ENCODE data around the gene SRGAP3.

SRGAP3 gene

GRCh38 chr3:9136746-9137465 lies 112.5 kb downstream of the SRGAP3 start:
- TF ChIP-seq ZBTB7A (IDR thresholded peaks at IDR 0.05; ENCODE audit: low read depth) (no peak), USF1 (IDR thresholded peaks at IDR 0.05) (no peak), NFIC (IDR thresholded peaks at IDR 0.05) (no peak), TEAD4 (IDR thresholded peaks at IDR 0.05) (no peak), YY1 (IDR thresholded peaks at IDR 0.05; ENCODE audit: low read depth) (no peak), FOXM1 (IDR thresholded peaks at IDR 0.05; ENCODE audit: borderline replicate concordance, low read depth) (no peak), EP300 (IDR thresholded peaks at IDR 0.05; ENCODE audit: borderline replicate concordance) (no peak), CEBPB (IDR thresholded peaks at IDR 0.05) (no peak), RAD21 (IDR thresholded peaks at IDR 0.05; ENCODE audit: low read depth) (no peak), EGR1 (IDR thresholded peaks at IDR 0.05) (no peak), CREB1 (IDR thresholded peaks at IDR 0.05; ENCODE audit: low read depth) (no peak), MAX (IDR thresholded peaks at IDR 0.05) (no peak), TCF12 (IDR thresholded peaks at IDR 0.05; ENCODE audit: low read depth) (no peak), TAF1 (IDR thresholded peaks at IDR 0.05; ENCODE audit: low read depth) (no peak)
- TF ChIP-seq, protein P1, sequence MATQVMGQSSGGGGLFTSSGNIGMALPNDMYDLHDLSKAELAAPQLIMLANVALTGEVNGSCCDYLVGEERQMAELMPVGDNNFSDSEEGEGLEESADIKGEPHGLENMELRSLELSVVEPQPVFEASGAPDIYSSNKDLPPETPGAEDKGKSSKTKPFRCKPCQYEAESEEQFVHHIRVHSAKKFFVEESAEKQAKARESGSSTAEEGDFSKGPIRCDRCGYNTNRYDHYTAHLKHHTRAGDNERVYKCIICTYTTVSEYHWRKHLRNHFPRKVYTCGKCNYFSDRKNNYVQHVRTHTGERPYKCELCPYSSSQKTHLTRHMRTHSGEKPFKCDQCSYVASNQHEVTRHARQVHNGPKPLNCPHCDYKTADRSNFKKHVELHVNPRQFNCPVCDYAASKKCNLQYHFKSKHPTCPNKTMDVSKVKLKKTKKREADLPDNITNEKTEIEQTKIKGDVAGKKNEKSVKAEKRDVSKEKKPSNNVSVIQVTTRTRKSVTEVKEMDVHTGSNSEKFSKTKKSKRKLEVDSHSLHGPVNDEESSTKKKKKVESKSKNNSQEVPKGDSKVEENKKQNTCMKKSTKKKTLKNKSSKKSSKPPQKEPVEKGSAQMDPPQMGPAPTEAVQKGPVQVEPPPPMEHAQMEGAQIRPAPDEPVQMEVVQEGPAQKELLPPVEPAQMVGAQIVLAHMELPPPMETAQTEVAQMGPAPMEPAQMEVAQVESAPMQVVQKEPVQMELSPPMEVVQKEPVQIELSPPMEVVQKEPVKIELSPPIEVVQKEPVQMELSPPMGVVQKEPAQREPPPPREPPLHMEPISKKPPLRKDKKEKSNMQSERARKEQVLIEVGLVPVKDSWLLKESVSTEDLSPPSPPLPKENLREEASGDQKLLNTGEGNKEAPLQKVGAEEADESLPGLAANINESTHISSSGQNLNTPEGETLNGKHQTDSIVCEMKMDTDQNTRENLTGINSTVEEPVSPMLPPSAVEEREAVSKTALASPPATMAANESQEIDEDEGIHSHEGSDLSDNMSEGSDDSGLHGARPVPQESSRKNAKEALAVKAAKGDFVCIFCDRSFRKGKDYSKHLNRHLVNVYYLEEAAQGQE (IDR thresholded peaks at IDR 0.05; ENCODE audit: low read depth) = no peak

- no peak for TF ChIP-seq NFIC (IDR thresholded peaks at IDR 0.05)
- no peak for TF ChIP-seq TAF1 (IDR thresholded peaks at IDR 0.05; ENCODE audit: low read depth)
- no peak for TF ChIP-seq RAD21 (IDR thresholded peaks at IDR 0.05; ENCODE audit: low read depth)
- TF ChIP-seq ZBTB7A (IDR thresholded peaks at IDR 0.05; ENCODE audit: low read depth) = no peak
- TF ChIP-seq TCF12 (IDR thresholded peaks at IDR 0.05; ENCODE audit: low read depth) = no peak
- TF ChIP-seq TEAD4 (IDR thresholded peaks at IDR 0.05) = no peak
- no peak for TF ChIP-seq USF1 (IDR thresholded peaks at IDR 0.05)
- no peak for TF ChIP-seq EGR1 (IDR thresholded peaks at IDR 0.05)
- no peak for TF ChIP-seq CREB1 (IDR thresholded peaks at IDR 0.05; ENCODE audit: low read depth)
These were observed 113.4 kb downstream of the SRGAP3 start for GRCh38 chr3:9135930-9136525.

GRCh38 chr3:9135526-9135925 lies 113.9 kb downstream of the SRGAP3 start:
- no peak for TF ChIP-seq MAX (IDR thresholded peaks at IDR 0.05)
- TF ChIP-seq ZBTB7A (IDR thresholded peaks at IDR 0.05; ENCODE audit: low read depth) = no peak
- TF ChIP-seq CEBPB (IDR thresholded peaks at IDR 0.05) = no peak
- TF ChIP-seq, protein P1 (IDR thresholded peaks at IDR 0.05; ENCODE audit: low read depth) = no peak
- no peak for TF ChIP-seq TCF12 (IDR thresholded peaks at IDR 0.05; ENCODE audit: low read depth)
- no peak for TF ChIP-seq EGR1 (IDR thresholded peaks at IDR 0.05)
- TF ChIP-seq USF1 (IDR thresholded peaks at IDR 0.05) = no peak
- no peak for TF ChIP-seq TEAD4 (IDR thresholded peaks at IDR 0.05)
- TF ChIP-seq EP300 (IDR thresholded peaks at IDR 0.05; ENCODE audit: borderline replicate concordance) = no peak
- TF ChIP-seq TAF1 (IDR thresholded peaks at IDR 0.05; ENCODE audit: low read depth) = no peak
- TF ChIP-seq YY1 (IDR thresholded peaks at IDR 0.05; ENCODE audit: low read depth) = no peak
- no peak for TF ChIP-seq FOXM1 (IDR thresholded peaks at IDR 0.05; ENCODE audit: borderline replicate concordance, low read depth)
- TF ChIP-seq RAD21 (IDR thresholded peaks at IDR 0.05; ENCODE audit: low read depth) = no peak
- TF ChIP-seq CREB1 (IDR thresholded peaks at IDR 0.05; ENCODE audit: low read depth) = no peak
- no peak for TF ChIP-seq NFIC (IDR thresholded peaks at IDR 0.05)

DNA sequence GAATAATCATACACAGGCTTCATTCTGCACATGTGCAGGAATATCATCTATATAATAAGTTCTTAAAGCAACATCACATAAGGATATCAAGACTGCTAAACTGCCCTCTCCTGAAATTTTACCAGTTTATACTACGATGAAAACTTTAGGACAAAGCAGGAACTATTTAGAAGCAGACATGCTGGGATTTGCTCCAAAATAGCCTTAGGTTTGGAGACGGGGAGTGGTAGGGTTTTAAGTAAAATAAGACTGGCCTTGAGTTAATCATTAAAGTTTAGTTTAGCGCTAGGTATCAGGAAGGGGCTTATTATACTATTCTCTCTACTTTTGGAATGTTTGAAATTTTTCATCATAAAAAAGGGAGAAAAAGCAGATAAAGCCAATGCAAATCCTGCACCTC lies 115.8 kb downstream of the SRGAP3 start:
- TF ChIP-seq TAF1 (IDR thresholded peaks at IDR 0.05; ENCODE audit: low read depth) (no peak), RAD21 (IDR thresholded peaks at IDR 0.05; ENCODE audit: low read depth) (no peak), EGR1 (IDR thresholded peaks at IDR 0.05) (no peak), ZBTB7A (IDR thresholded peaks at IDR 0.05; ENCODE audit: low read depth) (no peak), CEBPB (IDR thresholded peaks at IDR 0.05) (no peak), EP300 (IDR thresholded peaks at IDR 0.05; ENCODE audit: borderline replicate concordance) (no peak), FOXM1 (IDR thresholded peaks at IDR 0.05; ENCODE audit: borderline replicate concordance, low read depth) (no peak), NFIC (IDR thresholded peaks at IDR 0.05) (no peak), CREB1 (IDR thresholded peaks at IDR 0.05; ENCODE audit: low read depth) (no peak), YY1 (IDR thresholded peaks at IDR 0.05; ENCODE audit: low read depth) (no peak), TEAD4 (IDR thresholded peaks at IDR 0.05) (no peak), USF1 (IDR thresholded peaks at IDR 0.05) (no peak), TCF12 (IDR thresholded peaks at IDR 0.05; ENCODE audit: low read depth) (no peak), MAX (IDR thresholded peaks at IDR 0.05) (no peak)
- TF ChIP-seq, protein P1 (IDR thresholded peaks at IDR 0.05; ENCODE audit: low read depth) = no peak
